ENCODE measurements around the gene AHSP.
"Not testable (repeated sequence)": the region's sequence is repeated elsewhere in the genome, so short reads cannot be mapped to it uniquely, and the experiment has no call there.

Gene AHSP

GRCh38 chr16:31519759-31520431 is 7.8 kb upstream of the AHSP start:
- H3K9me3 ChIP-seq (replicated peaks; ENCODE audit: low read length), result no peaks in the 10 kb centered on the region
- peaks cover 19% of the 10 kb centered on the region for H3K27me3 ChIP-seq (ENCODE audit: control insufficient read depth, insufficient read depth, low read length)
- H3K4me2 ChIP-seq (ENCODE audit: low read length), result no peak overlapping the region
- H3K9ac ChIP-seq (ENCODE audit: low read depth, low read length), result no peak overlapping the region
- H3K36me3 ChIP-seq (ENCODE audit: insufficient read depth, low read length), result no peaks in the 10 kb centered on the region
- no peak overlapping the region for H3K4me3 ChIP-seq (ENCODE audit: low read length)
- H3K4me1 ChIP-seq (ENCODE audit: control insufficient read depth, insufficient read depth, low read length), result no peaks in the 10 kb centered on the region

DNA sequence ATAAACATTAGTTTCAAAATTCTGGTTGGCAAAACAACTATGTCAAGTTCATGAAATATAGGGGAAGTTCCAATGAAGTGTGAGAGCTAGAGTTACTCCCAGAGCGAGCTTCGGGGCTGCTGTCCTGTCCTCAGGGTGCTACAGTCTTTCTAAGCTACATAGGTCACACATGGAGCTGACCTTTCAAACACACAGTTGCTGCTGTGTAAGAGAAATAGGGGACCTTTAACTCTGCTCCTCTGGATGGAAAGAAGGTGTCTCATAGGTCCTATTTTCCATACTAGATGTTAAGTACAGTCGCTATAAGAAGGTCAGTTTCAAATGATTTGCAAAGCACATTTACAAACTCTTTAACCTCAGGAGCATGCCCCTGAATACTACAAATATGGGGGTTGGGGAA is 6.3 kb upstream of the AHSP start:
- Histone ChIP-seq H3K4me2 (ENCODE audit: low read length) (no peak overlapping the region), H3K4me3 (ENCODE audit: low read length) (no peak overlapping the region), H3K9me3 (replicated peaks; ENCODE audit: low read length) (no peaks in the 10 kb centered on the region), H3K36me3 (ENCODE audit: insufficient read depth, low read length) (no peaks in the 10 kb centered on the region), H3K4me1 (ENCODE audit: control insufficient read depth, insufficient read depth, low read length) (no peaks in the 10 kb centered on the region), H3K9ac (ENCODE audit: low read depth, low read length) (no peak overlapping the region), H3K27me3 (ENCODE audit: control insufficient read depth, insufficient read depth, low read length) (peaks cover 13% of the 10 kb centered on the region)

DNA sequence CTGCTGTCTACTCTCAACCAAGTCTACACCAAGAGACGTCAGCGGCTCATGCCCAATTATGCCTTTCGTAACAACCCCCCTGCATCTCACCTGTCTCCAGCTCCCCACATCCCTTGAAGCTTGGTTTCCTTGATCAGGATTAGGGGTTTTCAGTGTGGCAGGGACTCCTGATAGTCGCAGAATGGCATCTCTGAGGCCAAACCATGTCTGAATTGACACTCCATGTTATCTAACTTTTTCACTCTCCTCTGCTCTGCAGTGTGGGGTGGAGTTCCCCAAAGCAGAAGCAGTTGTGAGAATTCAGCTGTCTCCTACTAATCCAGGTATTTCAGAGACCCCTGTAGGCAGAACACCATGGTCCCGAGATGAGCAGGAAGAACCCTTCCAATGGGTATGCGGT is 5.6 kb upstream of the AHSP start:
- Histone ChIP-seq H3K9me3 (replicated peaks; ENCODE audit: low read length) (no peaks in the 10 kb centered on the region), H3K4me1 (ENCODE audit: control insufficient read depth, insufficient read depth, low read length) (no peaks in the 10 kb centered on the region), H3K36me3 (ENCODE audit: insufficient read depth, low read length) (no peaks in the 10 kb centered on the region), H3K4me3 (ENCODE audit: low read length) (no peak overlapping the region), H3K9ac (ENCODE audit: low read depth, low read length) (no peak overlapping the region), H3K4me2 (ENCODE audit: low read length) (no peak overlapping the region), H3K27me3 (ENCODE audit: control insufficient read depth, insufficient read depth, low read length) (peaks cover 12% of the 10 kb centered on the region)

- H3K9ac ChIP-seq (ENCODE audit: low read depth, low read length); H3K4me1 ChIP-seq (ENCODE audit: control insufficient read depth, insufficient read depth, low read length); H3K4me3 ChIP-seq (ENCODE audit: low read length); H3K4me2 ChIP-seq (ENCODE audit: low read length); H3K9me3 ChIP-seq (replicated peaks; ENCODE audit: low read length); H3K36me3 ChIP-seq (ENCODE audit: insufficient read depth, low read length): not testable (repeated sequence)
- H3K27me3 ChIP-seq (ENCODE audit: control insufficient read depth, insufficient read depth, low read length), result peaks cover 20% of the 10 kb centered on the region
Observed at GRCh38 chr16:31523768-31524167, 3.9 kb upstream of the AHSP start.

- no peaks in the 10 kb centered on the region for H3K36me3 ChIP-seq (ENCODE audit: insufficient read depth, low read length)
- H3K4me3 ChIP-seq (ENCODE audit: low read length), result no peak overlapping the region
- H3K9me3 ChIP-seq (replicated peaks; ENCODE audit: low read length), result no peaks in the 10 kb centered on the region
- H3K9ac ChIP-seq (ENCODE audit: low read depth, low read length), result no peak overlapping the region
- no peaks in the 10 kb centered on the region for H3K4me1 ChIP-seq (ENCODE audit: control insufficient read depth, insufficient read depth, low read length)
- peaks cover 31% of the 10 kb centered on the region for H3K27me3 ChIP-seq (ENCODE audit: control insufficient read depth, insufficient read depth, low read length)
- no peak overlapping the region for H3K4me2 ChIP-seq (ENCODE audit: low read length)
Observed at GRCh38 chr16:31525113-31525512, 2.6 kb upstream of the AHSP start.

DNA sequence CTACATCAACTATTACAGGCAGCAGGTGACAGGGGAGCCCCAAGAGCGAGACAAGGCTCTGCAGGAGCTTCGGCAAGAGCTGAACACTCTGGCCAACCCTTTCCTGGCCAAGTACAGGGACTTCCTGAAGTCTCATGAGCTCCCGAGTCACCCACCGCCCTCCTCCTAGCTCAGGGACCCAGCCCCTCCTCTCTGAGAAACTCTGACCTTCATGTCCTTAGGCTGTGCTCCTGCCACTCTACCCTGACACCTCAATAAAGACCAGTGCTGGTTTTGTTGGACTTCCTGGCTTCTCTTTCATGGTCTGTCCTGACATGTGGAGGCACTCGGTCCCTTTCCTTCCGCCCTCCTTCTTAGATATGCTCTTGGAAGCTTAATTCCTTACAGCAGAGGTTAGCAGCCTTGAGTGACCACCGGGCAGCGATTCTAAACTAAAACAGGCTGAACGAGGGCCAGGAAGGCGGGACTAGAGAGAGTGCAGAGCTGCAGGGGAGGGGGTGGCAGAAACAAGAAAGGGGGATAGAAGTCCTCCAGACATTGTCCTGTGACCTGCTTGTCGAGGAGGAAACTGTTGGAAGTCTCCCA is 915 bp downstream of the AHSP start:
- Histone ChIP-seq H3K4me1 (ENCODE audit: control insufficient read depth, insufficient read depth, low read length) (no peaks in the 10 kb centered on the region), H3K9me3 (replicated peaks; ENCODE audit: low read length) (no peaks in the 10 kb centered on the region), H3K9ac (ENCODE audit: low read depth, low read length) (no peak overlapping the region), H3K36me3 (ENCODE audit: insufficient read depth, low read length) (no peaks in the 10 kb centered on the region), H3K4me3 (ENCODE audit: low read length) (no peak overlapping the region), H3K4me2 (ENCODE audit: low read length) (no peak overlapping the region), H3K27me3 (ENCODE audit: control insufficient read depth, insufficient read depth, low read length) (peaks cover 28% of the 10 kb centered on the region)

DNA sequence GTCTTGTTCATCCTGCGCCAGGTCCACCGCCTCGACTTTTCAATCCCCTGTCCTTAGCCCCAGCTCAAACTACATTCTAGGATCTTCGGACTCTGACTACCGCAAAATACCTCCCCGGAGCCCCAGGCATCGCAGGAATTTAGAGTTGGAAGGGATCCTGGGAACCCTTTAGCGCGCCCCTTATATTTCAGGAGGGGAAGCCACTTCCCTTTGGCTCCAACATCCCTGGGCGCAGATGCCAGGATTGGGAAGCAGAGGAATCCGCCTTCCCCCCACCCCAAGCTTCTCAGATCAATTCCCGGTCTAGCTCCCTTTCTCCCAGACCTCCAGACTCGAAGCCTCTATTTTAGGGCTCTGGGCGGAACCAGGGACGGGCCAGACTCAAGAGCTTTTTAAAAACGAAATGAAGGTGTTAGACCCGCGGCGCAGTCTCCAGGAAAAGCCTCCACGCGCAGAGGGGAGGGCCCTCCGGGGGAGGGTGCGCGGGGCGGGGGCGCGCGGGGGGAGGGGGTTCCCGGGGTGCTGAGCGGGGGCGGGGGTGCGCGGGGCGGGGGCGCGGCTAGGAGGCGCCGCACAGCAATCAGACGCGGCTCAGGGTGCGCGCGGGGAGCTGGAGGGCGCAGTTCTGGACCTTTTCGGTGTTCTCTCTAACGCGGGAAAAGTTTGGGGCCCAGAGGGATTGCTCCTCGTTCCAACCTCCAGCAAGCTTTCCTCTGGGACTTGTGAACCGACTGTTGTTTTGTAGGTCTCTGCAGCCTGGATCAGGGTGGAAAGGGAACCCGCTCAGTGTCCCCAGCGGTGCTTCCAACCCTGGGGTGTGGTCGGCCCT is 1.6 kb downstream of the AHSP start:
- H3K4me2 ChIP-seq (ENCODE audit: low read length), result peak overlapping the region; percentile 47
- no peak overlapping the region for H3K9ac ChIP-seq (ENCODE audit: low read depth, low read length)
- H3K27me3 ChIP-seq (ENCODE audit: control insufficient read depth, insufficient read depth, low read length), result peaks cover 28% of the 10 kb centered on the region
- H3K36me3 ChIP-seq (ENCODE audit: insufficient read depth, low read length), result no peaks in the 10 kb centered on the region
- H3K4me1 ChIP-seq (ENCODE audit: control insufficient read depth, insufficient read depth, low read length), result no peaks in the 10 kb centered on the region
- H3K4me3 ChIP-seq (ENCODE audit: low read length), result no peak overlapping the region
- H3K9me3 ChIP-seq (replicated peaks; ENCODE audit: low read length), result no peaks in the 10 kb centered on the region

GRCh38 chr16:31529937-31530312 is 2.2 kb downstream of the AHSP start:
- Histone ChIP-seq H3K4me3 (ENCODE audit: low read length) (no peak overlapping the region), H3K9me3 (replicated peaks; ENCODE audit: low read length) (no peaks in the 10 kb centered on the region), H3K4me1 (ENCODE audit: control insufficient read depth, insufficient read depth, low read length) (no peaks in the 10 kb centered on the region), H3K36me3 (ENCODE audit: insufficient read depth, low read length) (no peaks in the 10 kb centered on the region), H3K4me2 (ENCODE audit: low read length) (no peak overlapping the region), H3K27me3 (ENCODE audit: control insufficient read depth, insufficient read depth, low read length) (peaks cover 28% of the 10 kb centered on the region), H3K9ac (ENCODE audit: low read depth, low read length) (no peak overlapping the region)

DNA sequence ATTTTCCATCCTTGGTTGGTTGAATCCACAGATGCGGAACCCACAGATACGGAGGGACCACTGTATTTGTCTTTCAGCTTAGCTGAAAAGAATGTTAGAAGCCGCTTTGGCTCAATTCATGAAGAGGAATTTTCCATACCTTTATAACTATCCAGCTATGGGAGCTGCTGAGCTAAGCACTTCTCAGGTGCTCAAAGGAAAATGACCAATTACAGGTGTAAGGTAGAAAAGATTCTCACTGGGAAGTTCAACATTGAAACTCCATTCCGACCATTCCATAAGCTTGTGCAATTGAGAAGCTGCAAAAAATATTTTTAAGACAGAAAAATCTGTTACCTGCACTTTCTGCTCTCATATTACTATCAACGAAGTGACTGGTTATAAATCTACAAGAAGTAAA is 2.7 kb downstream of the AHSP start:
- H3K27me3 ChIP-seq (ENCODE audit: control insufficient read depth, insufficient read depth, low read length), result peaks cover 28% of the 10 kb centered on the region
- no peak overlapping the region for H3K4me3 ChIP-seq (ENCODE audit: low read length)

GRCh38 chr16:31531096-31531495 is 3.4 kb downstream of the AHSP start:
- Histone ChIP-seq H3K9ac (ENCODE audit: low read depth, low read length) (no peak overlapping the region), H3K4me1 (ENCODE audit: control insufficient read depth, insufficient read depth, low read length) (no peaks in the 10 kb centered on the region), H3K4me3 (ENCODE audit: low read length) (no peak overlapping the region), H3K27me3 (ENCODE audit: control insufficient read depth, insufficient read depth, low read length) (peaks cover 33% of the 10 kb centered on the region), H3K4me2 (ENCODE audit: low read length) (no peak overlapping the region), H3K36me3 (ENCODE audit: insufficient read depth, low read length) (no peaks in the 10 kb centered on the region), H3K9me3 (replicated peaks; ENCODE audit: low read length) (no peaks in the 10 kb centered on the region)

More for the DNA sequence above, 2.7 kb downstream of the AHSP start:
- Histone ChIP-seq H3K4me2 (ENCODE audit: low read length) (no peak overlapping the region), H3K9ac (ENCODE audit: low read depth, low read length) (no peak overlapping the region), H3K9me3 (replicated peaks; ENCODE audit: low read length) (no peaks in the 10 kb centered on the region), H3K4me1 (ENCODE audit: control insufficient read depth, insufficient read depth, low read length) (no peaks in the 10 kb centered on the region), H3K36me3 (ENCODE audit: insufficient read depth, low read length) (no peaks in the 10 kb centered on the region)

DNA sequence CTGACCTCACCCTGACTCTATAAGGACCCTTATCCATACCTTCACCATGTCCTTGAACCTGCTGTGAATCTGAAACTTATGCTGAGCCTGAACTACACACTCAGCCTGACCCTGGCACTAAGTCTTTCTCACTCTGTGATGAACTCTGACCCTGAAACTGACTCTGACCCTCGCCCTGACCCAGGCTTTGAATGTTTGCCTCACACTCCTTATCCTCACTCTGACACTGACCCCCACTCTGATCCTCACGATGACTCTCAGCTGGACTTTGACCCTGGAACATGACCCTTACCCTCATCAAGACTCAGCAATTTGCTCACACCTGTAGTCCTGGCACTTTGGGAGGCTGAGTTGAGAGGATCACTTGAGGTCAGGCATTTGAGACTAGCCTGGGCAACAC is 4.4 kb downstream of the AHSP start:
- no peaks in the 10 kb centered on the region for H3K4me1 ChIP-seq (ENCODE audit: control insufficient read depth, insufficient read depth, low read length)
- no peak overlapping the region for H3K4me2 ChIP-seq (ENCODE audit: low read length)
- peaks cover 33% of the 10 kb centered on the region for H3K27me3 ChIP-seq (ENCODE audit: control insufficient read depth, insufficient read depth, low read length)
- H3K36me3 ChIP-seq (ENCODE audit: insufficient read depth, low read length), result no peaks in the 10 kb centered on the region
- no peak overlapping the region for H3K9ac ChIP-seq (ENCODE audit: low read depth, low read length)
- H3K4me3 ChIP-seq (ENCODE audit: low read length), result no peak overlapping the region
- H3K9me3 ChIP-seq (replicated peaks; ENCODE audit: low read length), result no peaks in the 10 kb centered on the region

Data from skeletal muscle satellite cell (primary cell).